Mesenchymal stem cell (in vitro differentiated cells and primary cell): ENCODE measurements around the gene FRAS1.

ENCODE experiments used
- DNase-seq: peaks from one replicate; pipeline ENCODE4 v3.0.0-alpha.2; 2013
- H2AFZ ChIP-seq: one replicate; pipeline ENCODE4 v1.6.1; 2013; ENCODE audit warnings: low read depth, mild to moderate bottlenecking, control low read depth, inconsistent platforms, low read length, moderate library complexity
- H2AK5ac ChIP-seq: 2 replicates; pipeline ENCODE4 v1.6.1; 2013; ENCODE audit warnings: low read length, moderate library complexity, mild to moderate bottlenecking, inconsistent platforms; ENCODE audit not compliant: severe bottlenecking
- H2BK120ac ChIP-seq: one replicate; pipeline ENCODE4 v1.6.1; 2013; ENCODE audit warnings: low read depth, mild to moderate bottlenecking, inconsistent platforms, low read length, moderate library complexity
- H2BK12ac ChIP-seq, 2 experiments: one replicate each; pipeline ENCODE4 v1.6.1; 2013; ENCODE audit warnings: inconsistent platforms in 2 of 2, low read length in 2 of 2, mild to moderate bottlenecking in 2 of 2, moderate library complexity in 2 of 2, control low read depth in 1 of 2
- H2BK15ac ChIP-seq: one replicate; pipeline ENCODE4 v1.6.1; 2013; ENCODE audit warnings: mild to moderate bottlenecking, low read depth, inconsistent platforms; ENCODE audit not compliant: poor library complexity, severe bottlenecking
- H2BK5ac ChIP-seq: 2 replicates; pipeline ENCODE4 v1.6.1; 2013; ENCODE audit warnings: low read depth, mild to moderate bottlenecking, low read length, control low read depth, inconsistent platforms; ENCODE audit not compliant: poor library complexity, severe bottlenecking
- H3K14ac ChIP-seq, 2 experiments: one replicate each; pipeline ENCODE4 v1.6.1; 2013; ENCODE audit warnings: inconsistent platforms in 2 of 2, low read length in 2 of 2, control low read depth in 1 of 2, mild to moderate bottlenecking in 1 of 2, moderate library complexity in 1 of 2
- H3K18ac ChIP-seq, 2 experiments: one replicate each; pipeline ENCODE4 v1.6.1; 2013; ENCODE audit warnings: inconsistent platforms in 2 of 2, low read length in 2 of 2, control low read depth in 1 of 2, low read depth in 1 of 2, mild to moderate bottlenecking in 1 of 2
- H3K23ac ChIP-seq, 2 experiments: one replicate each; pipeline ENCODE4 v1.6.1; 2013; ENCODE audit warnings: inconsistent platforms in 2 of 2, low read length in 2 of 2, mild to moderate bottlenecking in 2 of 2, moderate library complexity in 2 of 2, control low read depth in 1 of 2
- H3K27ac ChIP-seq: 2 replicates; pipeline ENCODE4 v1.5.1; 2013; ENCODE audit warnings: mild to moderate bottlenecking, moderate library complexity, low read length, control low read depth, inconsistent platforms; ENCODE audit not compliant: poor library complexity, severe bottlenecking
- H3K27me3 ChIP-seq, 2 experiments: 2 replicates each; pipeline versions ENCODE4 v1.6.1 to v1.7.0; 2013; ENCODE audit warnings: low read length in 2 of 2, mild to moderate bottlenecking in 2 of 2, moderate library complexity in 2 of 2, control low read depth in 1 of 2, inconsistent platforms in 1 of 2; ENCODE audit not compliant: control insufficient read depth in 1 of 2, insufficient read depth in 1 of 2
- H3K36me3 ChIP-seq, 2 experiments: 2 replicates each; pipeline versions ENCODE4 v1.6.1 to v1.7.0; 2013; ENCODE audit warnings: low read length in 2 of 2, control low read depth in 1 of 2, inconsistent platforms in 1 of 2, low read depth in 1 of 2, mild to moderate bottlenecking in 1 of 2; ENCODE audit not compliant: insufficient read depth in 2 of 2, control insufficient read depth in 1 of 2
- H3K4ac ChIP-seq, 2 experiments: one replicate each; pipeline ENCODE4 v1.6.1; 2013; ENCODE audit warnings: inconsistent platforms in 2 of 2, low read length in 2 of 2, mild to moderate bottlenecking in 2 of 2, moderate library complexity in 2 of 2, control low read depth in 1 of 2, low read depth in 1 of 2
- H3K4me1 ChIP-seq: 2 replicates; pipeline ENCODE4 v1.6.1; 2013; ENCODE audit warnings: low read depth, low read length, control low read depth; ENCODE audit not compliant: control insufficient read depth, insufficient read depth
- H3K4me2 ChIP-seq: 2 replicates; pipeline ENCODE4 v1.6.1; 2013; ENCODE audit warnings: low read length, mild to moderate bottlenecking, inconsistent platforms; ENCODE audit not compliant: poor library complexity, severe bottlenecking
- H3K4me3 ChIP-seq, 2 experiments: 2 replicates each; pipeline versions ENCODE4 v1.5.1 to v1.7.0; 2013; ENCODE audit warnings: low read length in 2 of 2, mild to moderate bottlenecking in 2 of 2, control low read depth in 1 of 2, low read depth in 1 of 2; ENCODE audit not compliant: insufficient read depth in 1 of 2
- H3K79me1 ChIP-seq: replicated peaks from 2 replicates; pipeline ENCODE4 v1.6.1; 2013; ENCODE audit warnings: mild to moderate bottlenecking, control low read depth, low read length, inconsistent platforms; ENCODE audit not compliant: poor library complexity, severe bottlenecking
- H3K9ac ChIP-seq: 2 replicates; pipeline ENCODE4 v1.7.0; 2013; ENCODE audit warnings: mild to moderate bottlenecking, low read length, moderate library complexity
- H3K9me3 ChIP-seq: 2 replicates; pipeline ENCODE4 v1.7.0; 2013; ENCODE audit warnings: mild to moderate bottlenecking, low read length; ENCODE audit not compliant: control insufficient read depth
- H4K8ac ChIP-seq: one replicate; pipeline ENCODE4 v1.6.1; 2013; ENCODE audit warnings: inconsistent platforms, mild to moderate bottlenecking, low read length, moderate library complexity
- H4K91ac ChIP-seq: one replicate; pipeline ENCODE4 v1.6.1; 2013; ENCODE audit warnings: mild to moderate bottlenecking, low read length, inconsistent platforms
- WGBS: methylation state at CpG from one replicate; pipeline ENCODE4 v1.1.7; 2013; ENCODE audit warnings: mixed read lengths; 5-methylcytosine and 5-hydroxymethylcytosine counted together

FRAS1 gene

GRCh38 chr4:78186597-78187543 lies 129.7 kb downstream of the FRAS1 start:
- no peaks in the 10 kb centered on the region for H3K79me1 ChIP-seq

GRCh38 chr4:78190068-78190467 lies 132.9 kb downstream of the FRAS1 start:
- Histone ChIP-seq H2BK5ac (no peak overlapping the region), H2AK5ac (no peak overlapping the region), H2BK12ac (no peak overlapping the region), H2BK120ac (no peak overlapping the region), H3K4me1 (no peaks in the 10 kb centered on the region), H3K27ac (no peak overlapping the region), H3K4me2 (no peak overlapping the region), H2BK15ac (no peak overlapping the region), H3K27me3 (no peaks in the 10 kb centered on the region), H4K8ac (no peak overlapping the region), H3K36me3 (no peaks in the 10 kb centered on the region), H3K79me1 (no peaks in the 10 kb centered on the region), H2AFZ (no peak overlapping the region), H3K9ac (no peak overlapping the region), H3K4me3 (no peak overlapping the region), H4K91ac (no peak overlapping the region), H3K4ac (no peak overlapping the region), H3K18ac (no peak overlapping the region), H3K23ac (no peak overlapping the region), H3K9me3 (no peaks in the 10 kb centered on the region), H3K14ac (no peak overlapping the region)
- DNase-seq: no peak
- 56% methylated on average over 1 of the region's 1 CpG for WGBS

More at GRCh38 chr4:78186597-78187543, 129.7 kb downstream of the FRAS1 start:
- H3K27me3 ChIP-seq: no peaks in the 10 kb centered on the region
- H3K9ac ChIP-seq: no peak overlapping the region
- no peaks in the 10 kb centered on the region for H3K9me3 ChIP-seq
- H3K4me3 ChIP-seq: no peak overlapping the region
- no peak overlapping the region for H3K23ac ChIP-seq
- no peak overlapping the region for H2AFZ ChIP-seq
- no peak overlapping the region for H3K27ac ChIP-seq
- H3K14ac ChIP-seq: no peak overlapping the region
- WGBS: 80% methylated on average over 2 of the region's 6 CpGs
- no peak overlapping the region for H4K8ac ChIP-seq
- no peak overlapping the region for H2AK5ac ChIP-seq
- H3K4ac ChIP-seq: no peak overlapping the region
- no peak overlapping the region for H2BK120ac ChIP-seq
- no peak overlapping the region for H2BK15ac ChIP-seq
- no peaks in the 10 kb centered on the region for H3K4me1 ChIP-seq
- no peak for DNase-seq
- H2BK12ac ChIP-seq: no peak overlapping the region
- H2BK5ac ChIP-seq: no peak overlapping the region
- no peak overlapping the region for H3K18ac ChIP-seq
- no peak overlapping the region for H3K4me2 ChIP-seq
- H3K36me3 ChIP-seq: no peaks in the 10 kb centered on the region
- H4K91ac ChIP-seq: no peak overlapping the region

- no peak overlapping the region for H4K8ac ChIP-seq
- H2BK5ac ChIP-seq: no peak overlapping the region
- H3K23ac ChIP-seq: no peak overlapping the region
- H2BK12ac ChIP-seq: no peak overlapping the region
- no peak overlapping the region for H2AFZ ChIP-seq
- H3K36me3 ChIP-seq: no peaks in the 10 kb centered on the region
- H2AK5ac ChIP-seq: no peak overlapping the region
- H2BK120ac ChIP-seq: no peak overlapping the region
- H3K14ac ChIP-seq: no peak overlapping the region
- H3K4ac ChIP-seq: no peak overlapping the region
- H3K9me3 ChIP-seq: no peaks in the 10 kb centered on the region
- H3K27ac ChIP-seq: no peak overlapping the region
- no peak for DNase-seq
- H2BK15ac ChIP-seq: no peak overlapping the region
- H3K4me1 ChIP-seq: no peaks in the 10 kb centered on the region
- H3K4me3 ChIP-seq: no peak overlapping the region
- no peak overlapping the region for H4K91ac ChIP-seq
- no peak overlapping the region for H3K4me2 ChIP-seq
- H3K27me3 ChIP-seq: no peaks in the 10 kb centered on the region
- H3K79me1 ChIP-seq: no peaks in the 10 kb centered on the region
- H3K18ac ChIP-seq: no peak overlapping the region
- no peak overlapping the region for H3K9ac ChIP-seq
These were observed 133.5 kb downstream of the FRAS1 start for GRCh38 chr4:78190595-78190994.

- no peak overlapping the region for H3K14ac ChIP-seq
- H2BK5ac ChIP-seq: no peak overlapping the region
- no peak overlapping the region for H3K4ac ChIP-seq
- H4K8ac ChIP-seq: no peak overlapping the region
- no peak overlapping the region for H3K18ac ChIP-seq
- H3K9ac ChIP-seq: no peak overlapping the region
- H2BK12ac ChIP-seq: no peak overlapping the region
- no peak overlapping the region for H2AK5ac ChIP-seq
- no peak overlapping the region for H2AFZ ChIP-seq
- 79% methylated on average over 3 of the region's 4 CpGs for WGBS
- no peak overlapping the region for H3K23ac ChIP-seq
- H3K9me3 ChIP-seq: no peaks in the 10 kb centered on the region
- H3K4me1 ChIP-seq: no peaks in the 10 kb centered on the region
- no peak for DNase-seq
- no peak overlapping the region for H3K4me2 ChIP-seq
- H3K36me3 ChIP-seq: no peaks in the 10 kb centered on the region
- H3K27me3 ChIP-seq: no peaks in the 10 kb centered on the region
- no peak overlapping the region for H3K4me3 ChIP-seq
- no peak overlapping the region for H2BK120ac ChIP-seq
- no peaks in the 10 kb centered on the region for H3K79me1 ChIP-seq
- H4K91ac ChIP-seq: no peak overlapping the region
- no peak overlapping the region for H3K27ac ChIP-seq
- H2BK15ac ChIP-seq: no peak overlapping the region
These were observed 140.8 kb downstream of the FRAS1 start for GRCh38 chr4:78197947-78198346.
